ENCODE measurements around the gene PLEKHM3. TPM values are rescaled to one million over a fixed set of nuclear protein-coding genes. Genes with fewer than 3 reads are reported as not detected.
A peak's percentile ranks its signal among the peaks of the same experiment; 100 is the strongest.

The PLEKHM3 gene
- total RNA-seq, 6 experiments from 2014 or later, result 6.4 to 8.2 (median 7.2) TPM

- peaks cover 33% of the 10 kb centered on the region for H3K4me1 Mint-ChIP-seq (ENCODE audit: low read depth)
- H3K27ac Mint-ChIP-seq, result peak overlapping the region; percentile 87
- no peaks in the 10 kb centered on the region; the same call in 1 of the 2 replicates for H3K27me3 Mint-ChIP-seq (ENCODE audit: insufficient read depth)
- 0 out of 2 replicates have a peak overlapping the region, but pooled peaks have one; percentile 4 for H3K4me3 Mint-ChIP-seq
- no peaks in the 10 kb centered on the region for H3K9me3 Mint-ChIP-seq
- peak; percentile 78 for DNase-seq
- no peak for TF ChIP-seq CTCF (IDR thresholded peaks at IDR 0.05)
- H3K36me3 Mint-ChIP-seq (ENCODE audit: low read depth), result no peaks in the 10 kb centered on the region
Measured at GRCh38 chr2:207869784-207870778, 155.2 kb downstream of the PLEKHM3 start.

- H3K4me1 Mint-ChIP-seq (ENCODE audit: low read depth), result peaks cover 33% of the 10 kb centered on the region
- no peak overlapping the region for H3K4me3 Mint-ChIP-seq
- no peak for DNase-seq
- no peaks in the 10 kb centered on the region; the same call in 1 of the 2 replicates for H3K27me3 Mint-ChIP-seq (ENCODE audit: insufficient read depth)
- no peaks in the 10 kb centered on the region for H3K9me3 Mint-ChIP-seq
- peak overlapping the region; percentile 87 for H3K27ac Mint-ChIP-seq
- TF ChIP-seq CTCF (IDR thresholded peaks at IDR 0.05), result no peak
- no peaks in the 10 kb centered on the region for H3K36me3 Mint-ChIP-seq (ENCODE audit: low read depth)
Measured at GRCh38 chr2:207868855-207869596, 156.3 kb downstream of the PLEKHM3 start.

GRCh38 chr2:207867905-207868304 lies 157.4 kb downstream of the PLEKHM3 start:
- Mint-ChIP-seq H3K9me3 (no peaks in the 10 kb centered on the region), H3K27me3 (ENCODE audit: insufficient read depth) (no peaks in the 10 kb centered on the region; the same call in 1 of the 2 replicates), H3K36me3 (ENCODE audit: low read depth) (no peaks in the 10 kb centered on the region), H3K4me3 (no peak overlapping the region), H3K27ac (no peak overlapping the region), H3K4me1 (ENCODE audit: low read depth) (peaks cover 33% of the 10 kb centered on the region)
- TF ChIP-seq CTCF (IDR thresholded peaks at IDR 0.05), result no peak
- no peak for DNase-seq

GRCh38 chr2:207867056-207867455 lies 158.3 kb downstream of the PLEKHM3 start:
- Mint-ChIP-seq H3K27me3 (ENCODE audit: insufficient read depth) (no peaks in the 10 kb centered on the region; the same call in 1 of the 2 replicates), H3K27ac (no peak overlapping the region), H3K4me1 (ENCODE audit: low read depth) (peaks cover 29% of the 10 kb centered on the region), H3K9me3 (no peaks in the 10 kb centered on the region), H3K36me3 (ENCODE audit: low read depth) (no peaks in the 10 kb centered on the region), H3K4me3 (no peak overlapping the region)
- TF ChIP-seq CTCF (IDR thresholded peaks at IDR 0.05), result no peak
- no peak for DNase-seq

- Mint-ChIP-seq H3K27me3 (ENCODE audit: insufficient read depth) (no peaks in the 10 kb centered on the region; the same call in 1 of the 2 replicates), H3K9me3 (no peaks in the 10 kb centered on the region), H3K4me1 (ENCODE audit: low read depth) (peaks cover 22% of the 10 kb centered on the region), H3K4me3 (no peak overlapping the region), H3K27ac (no peak overlapping the region), H3K36me3 (ENCODE audit: low read depth) (no peaks in the 10 kb centered on the region)
- DNase-seq, result no peak
- no peak for TF ChIP-seq CTCF (IDR thresholded peaks at IDR 0.05)
Measured at GRCh38 chr2:207865210-207865609, 160.1 kb downstream of the PLEKHM3 start.
